Hematopoietic multipotent progenitor cell (in vitro differentiated cells): ENCODE data around the gene SCLT1. TPM values are rescaled to one million over a fixed set of nuclear protein-coding genes. Genes with fewer than 3 reads are reported as not detected.

ENCODE experiments used
- DNase-seq, 3 donors: peaks; one replicate each; pipeline ENCODE4 v3.0.0-alpha.2; 2011 to 2015; ENCODE audit warnings: low read depth in 2 of 3, low spot score in 2 of 3
- total RNA-seq: library from RNA; depleted of rRNA; stranded (reverse); fragments of >200 nt; gene quantifications from one replicate; pipeline ENCODE4 v1.2.3, GENCODE V29; 2012

The SCLT1 gene
- total RNA-seq, 1 donor = 8.6 TPM

DNA sequence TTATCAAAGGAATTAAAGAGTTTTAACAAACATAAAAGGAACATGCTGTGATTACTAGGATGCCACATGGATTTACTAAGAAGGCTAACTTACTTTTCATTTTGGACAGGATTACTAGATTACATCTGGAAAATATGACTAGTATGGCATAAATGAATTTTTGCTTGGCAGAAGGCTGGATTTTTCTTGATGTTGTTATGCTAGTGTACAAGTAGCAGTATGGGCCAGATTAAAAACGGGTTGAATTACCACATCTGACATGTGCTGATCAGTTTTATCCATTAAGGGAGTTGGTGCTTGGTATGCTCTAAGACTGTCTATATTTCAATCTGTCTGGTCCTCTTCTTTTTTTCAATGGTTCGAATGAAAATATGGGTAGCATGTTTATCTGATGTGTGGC is 213.4 kb downstream of the SCLT1 start:
- DNase-seq = no peak

- DNase-seq = no peak
Observed at GRCh38 chr4:128879283-128879682, 214.1 kb downstream of the SCLT1 start.

DNA sequence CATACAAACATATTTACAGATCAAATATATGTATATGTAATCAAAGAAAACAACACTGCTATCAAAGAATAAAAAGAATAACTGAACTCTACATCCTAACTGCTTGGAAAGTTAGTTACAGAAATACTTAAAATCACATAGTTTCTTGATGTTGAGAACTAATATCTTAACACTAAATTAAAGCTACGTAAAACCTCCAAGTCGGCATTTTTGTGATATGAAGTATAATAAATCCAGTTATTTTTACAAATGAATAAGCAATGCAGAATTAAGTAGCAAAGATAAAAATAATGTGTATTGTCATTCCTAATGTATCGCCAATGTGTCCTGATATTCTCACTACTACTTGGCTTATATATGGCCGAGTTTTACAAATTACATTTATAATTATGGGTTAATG is 215.4 kb downstream of the SCLT1 start:
- no peak for DNase-seq

DNA sequence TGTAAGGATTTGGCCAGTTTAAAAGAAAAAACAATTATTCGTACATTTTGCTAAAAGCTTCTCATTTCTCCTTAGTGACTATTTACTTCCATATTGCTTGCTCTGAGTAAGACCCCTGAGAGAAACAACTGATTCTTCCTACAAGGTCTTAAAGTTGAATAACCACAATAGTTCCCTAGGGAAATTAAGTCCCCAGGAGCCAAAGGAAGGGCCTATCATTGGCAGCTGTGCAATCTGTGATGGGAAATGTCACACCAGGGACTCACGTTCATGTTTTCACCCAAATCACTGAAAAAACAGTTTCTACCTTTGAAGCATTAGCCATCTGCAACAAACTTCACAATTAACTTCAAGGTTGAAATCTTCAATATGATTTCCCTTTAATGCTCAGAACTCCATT is 217.1 kb downstream of the SCLT1 start:
- no peak for DNase-seq

- no peak for DNase-seq
Observed at GRCh38 chr4:128871948-128872347, 221.4 kb downstream of the SCLT1 start.

GRCh38 chr4:128869776-128870509 is 223.4 kb downstream of the SCLT1 start:
- no peak for DNase-seq

GRCh38 chr4:128868758-128869157 is 224.6 kb downstream of the SCLT1 start:
- DNase-seq = no peak

GRCh38 chr4:128866691-128867090 is 226.6 kb downstream of the SCLT1 start:
- no peak for DNase-seq

GRCh38 chr4:128866269-128866668 is 227.1 kb downstream of the SCLT1 start:
- no peak for DNase-seq

DNA sequence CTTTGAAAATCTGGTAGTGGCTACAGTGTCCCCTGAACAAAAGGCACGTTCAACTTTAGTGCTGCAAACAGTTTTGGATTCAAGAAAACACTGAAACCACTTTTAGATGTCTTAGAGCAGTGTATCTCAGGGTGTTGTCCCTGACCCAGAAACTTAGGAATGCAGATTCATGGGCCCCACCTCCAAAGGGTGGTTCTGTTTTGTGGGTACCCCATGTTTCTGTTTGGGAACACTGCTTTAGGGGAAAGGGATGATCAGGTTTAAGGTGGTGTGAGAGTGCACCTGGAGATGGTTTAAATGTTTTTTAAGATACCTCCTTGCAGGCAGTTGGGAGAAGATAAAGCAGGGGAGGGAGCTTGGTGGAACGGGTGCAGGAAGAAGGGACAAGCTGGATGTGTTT is 228.2 kb downstream of the SCLT1 start:
- no peak for DNase-seq

DNA sequence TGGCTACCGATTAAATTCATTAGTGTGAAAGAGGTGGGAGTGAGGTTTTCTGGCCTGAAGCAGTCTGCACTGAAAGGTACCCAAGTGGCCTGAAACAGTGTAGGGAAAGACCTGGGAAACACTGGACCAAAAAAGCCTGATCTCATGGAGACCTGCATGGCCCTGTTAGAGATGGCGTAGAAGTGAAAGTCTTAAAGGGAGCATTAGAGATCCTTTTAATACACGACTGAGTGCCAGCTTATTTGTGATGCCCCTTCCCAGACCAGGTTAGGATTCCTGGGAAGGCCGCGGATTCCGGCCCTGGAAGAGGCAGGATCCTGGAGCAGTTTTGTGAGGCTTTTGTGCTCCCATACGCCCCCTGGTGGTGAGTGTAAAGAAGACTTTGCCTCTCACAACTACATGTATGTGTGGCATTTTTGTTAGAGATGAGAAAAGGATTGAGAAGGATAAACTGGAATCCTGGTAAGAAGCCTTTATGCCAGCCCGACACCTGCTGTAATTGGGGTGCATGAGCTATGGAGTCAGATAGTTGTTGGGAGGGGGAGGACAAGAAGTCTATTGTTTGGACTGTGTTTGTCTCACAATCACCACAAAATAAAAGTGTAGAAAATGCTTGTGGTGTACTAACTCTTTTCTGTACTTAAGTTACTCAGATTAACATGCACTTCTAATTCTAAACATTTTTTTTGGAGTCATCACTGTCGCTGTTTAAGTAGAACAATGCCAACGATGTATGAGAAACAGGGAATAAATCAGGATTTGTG is 229.8 kb downstream of the SCLT1 start:
- DNase-seq = peak; percentile 55 to 65 (median 57)

DNA sequence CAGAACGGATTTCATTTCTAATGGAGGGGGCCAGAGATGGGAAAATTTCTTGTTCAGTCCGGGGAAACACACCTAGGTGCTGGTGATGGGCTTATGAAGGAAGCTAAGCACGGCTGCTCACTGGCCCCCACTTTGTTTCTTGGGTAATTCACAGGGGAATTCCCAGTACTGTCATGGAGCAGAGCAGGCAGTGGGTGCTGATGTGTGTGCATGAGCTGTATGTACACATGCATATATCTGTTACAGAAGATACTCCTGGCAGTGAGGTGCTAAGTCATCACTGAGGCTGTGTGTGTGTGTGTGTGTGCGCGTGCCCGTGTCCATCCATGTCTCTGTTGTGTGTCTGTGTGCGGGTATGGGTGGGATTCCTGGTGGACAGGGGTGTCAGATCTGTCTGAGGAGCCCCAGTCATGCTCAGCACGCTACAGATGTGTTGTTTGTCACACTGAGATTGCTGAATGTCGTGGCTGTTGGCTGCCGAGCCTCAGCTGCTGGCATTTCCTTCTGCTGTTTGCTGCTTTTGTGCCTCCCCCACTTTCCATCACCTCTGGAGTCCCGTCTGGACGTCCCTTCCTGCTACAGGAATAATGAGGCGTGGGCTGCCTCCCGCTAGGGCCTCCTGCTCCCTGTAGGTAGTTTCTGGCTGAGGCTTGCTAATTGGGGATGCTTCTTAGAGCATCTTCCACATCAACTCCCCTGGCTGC is 230.6 kb downstream of the SCLT1 start:
- DNase-seq = peak in 1 of 3 donors; percentile 4

GRCh38 chr4:128861856-128862518 is 231.4 kb downstream of the SCLT1 start:
- peak in 1 of 3 donors; percentile 34 for DNase-seq

DNA sequence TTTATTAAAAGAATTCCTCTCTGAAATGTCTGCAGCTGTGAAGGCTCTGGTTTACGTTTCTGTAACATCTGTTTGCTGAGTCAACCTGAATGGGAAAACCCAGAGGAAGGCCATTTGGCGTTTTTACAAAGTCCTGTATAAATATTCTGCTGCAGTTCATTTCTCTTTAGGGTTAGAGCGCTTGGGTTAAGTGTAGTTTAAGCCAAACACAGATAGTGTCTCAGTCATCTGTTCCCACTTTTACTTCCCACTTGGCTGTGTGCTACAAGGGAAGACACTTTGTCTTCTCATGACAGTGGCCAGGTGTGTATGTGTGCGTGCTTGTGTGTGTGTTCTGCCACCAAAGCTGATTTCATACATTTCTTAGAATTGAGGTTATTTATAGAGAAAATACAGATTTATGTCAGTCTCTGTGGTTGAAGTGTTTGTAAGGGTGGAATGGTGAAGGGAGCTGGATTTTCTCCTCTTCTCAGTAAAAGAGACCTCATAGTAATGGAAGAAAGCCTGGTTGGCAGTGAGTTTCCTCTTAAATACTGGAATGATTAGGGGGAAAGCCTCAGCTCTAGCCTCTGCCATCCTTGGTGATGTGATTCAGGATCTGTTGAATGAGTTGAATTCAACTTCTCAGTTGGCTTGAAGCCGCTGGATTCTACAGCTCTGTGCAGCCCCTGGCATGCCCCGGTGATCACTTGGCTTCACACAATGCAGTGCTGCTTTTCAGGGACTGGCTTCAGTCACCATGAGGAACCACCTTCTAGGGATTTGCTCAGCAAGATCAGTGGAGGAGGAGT is 233.3 kb downstream of the SCLT1 start:
- peak in 1 of 3 donors; percentile 11 for DNase-seq

DNA sequence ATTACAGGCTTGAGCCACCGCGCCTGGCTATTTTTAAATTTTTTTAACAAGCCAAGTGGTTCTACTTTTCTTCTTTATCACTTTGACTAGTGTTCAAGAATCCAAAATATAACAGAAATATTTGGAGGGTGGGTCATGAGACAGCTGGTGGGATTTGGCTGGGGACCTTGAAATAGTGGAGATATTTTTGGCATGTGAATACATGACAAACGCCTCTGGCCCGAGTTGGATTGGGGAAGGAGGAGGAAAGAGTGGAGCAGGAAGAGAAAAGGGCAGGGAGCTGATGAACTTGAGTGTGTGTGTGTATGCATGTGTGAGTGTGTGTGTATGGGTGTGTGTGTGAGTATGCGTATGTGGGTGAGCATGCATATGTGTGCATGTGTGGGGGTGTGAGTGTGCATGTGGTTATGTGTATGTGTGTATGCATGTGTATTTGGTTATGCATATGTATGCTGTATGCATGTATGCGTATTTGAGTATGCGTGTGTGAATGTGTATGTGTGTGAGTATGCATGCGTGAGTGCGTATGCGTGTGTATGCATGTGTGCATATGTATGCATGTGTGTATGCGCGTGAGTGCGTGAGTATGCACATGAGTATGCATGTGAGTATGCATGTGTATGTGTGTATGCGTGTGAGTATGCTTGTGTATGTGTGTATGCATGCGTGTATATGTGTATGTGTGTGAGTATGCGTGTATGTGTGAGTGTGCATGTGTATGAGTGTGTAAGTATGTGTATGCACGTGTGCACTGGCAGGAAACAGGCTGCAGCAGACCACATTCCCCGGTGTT is 234.3 kb downstream of the SCLT1 start:
- DNase-seq = no peak

- no peak for DNase-seq
Observed at GRCh38 chr4:128856246-128856645, 237.1 kb downstream of the SCLT1 start.

DNA sequence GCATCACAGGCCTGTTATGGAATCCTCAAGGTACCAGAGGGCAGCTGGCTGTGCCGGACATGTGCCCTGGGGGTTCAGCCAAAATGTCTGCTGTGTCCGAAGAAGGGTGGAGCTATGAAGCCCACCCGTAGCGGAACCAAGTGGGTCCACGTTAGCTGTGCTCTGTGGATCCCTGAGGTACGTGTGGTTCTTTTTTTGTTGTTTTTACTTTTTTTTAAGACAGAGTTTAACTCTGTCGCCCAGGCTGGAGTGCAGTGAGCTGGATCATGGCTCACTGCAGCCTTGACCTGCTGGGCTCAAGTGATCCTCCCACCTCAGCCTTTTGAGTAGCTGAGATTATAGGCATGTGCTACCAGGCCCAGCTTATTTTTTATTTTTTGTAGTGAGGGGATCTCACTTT is 237.7 kb downstream of the SCLT1 start:
- DNase-seq = no peak

GRCh38 chr4:128854433-128854832 is 238.9 kb downstream of the SCLT1 start:
- DNase-seq = peak in 2 of 3 donors; percentile 35 to 74

GRCh38 chr4:128853741-128854140 is 239.6 kb downstream of the SCLT1 start:
- DNase-seq = no peak
